RWPE2 (cell line): ENCODE results near the gene DENND6B.

Experiments
- ATAC-seq: fragments of 200-7000 bp; cut with Tn5 transposase; 3 replicates; pipeline ENCODE4 v1.9.1; 2021; ENCODE audit warnings: low read depth
- DNase-seq: peaks from one replicate; pipeline ENCODE4 v3.0.0-alpha.2; 2020; ENCODE audit warnings: low spot score
- H3K27ac ChIP-seq: fragments of 450-650 bp; 2 replicates; pipeline ENCODE4 v1.5.1; 2017; ENCODE audit warnings: mild to moderate bottlenecking; ENCODE audit not compliant: poor library complexity, severe bottlenecking
- H3K27me3 ChIP-seq: fragments of 250-450 bp; sonication (Bioruptor Pico); 2 replicates; pipeline ENCODE4 v1.5.1; 2021; ENCODE audit warnings: mild to moderate bottlenecking, moderate library complexity; ENCODE audit not compliant: insufficient read depth, poor library complexity, severe bottlenecking
- H3K36me3 ChIP-seq: fragments of 250-450 bp; sonication (Bioruptor Pico); 2 replicates; pipeline ENCODE4 v1.5.1; 2020; ENCODE audit warnings: low read depth, mild to moderate bottlenecking, moderate library complexity
- H3K4me1 ChIP-seq: fragments of 250-450 bp; sonication (Bioruptor Pico); 2 replicates; pipeline ENCODE4 v1.5.1; 2021; ENCODE audit warnings: mild to moderate bottlenecking, moderate library complexity; ENCODE audit not compliant: insufficient read depth, poor library complexity, severe bottlenecking
- H3K4me3 ChIP-seq: fragments of 250-450 bp; sonication (Bioruptor Pico); 2 replicates; pipeline ENCODE4 v1.5.1; 2021; ENCODE audit warnings: mild to moderate bottlenecking, moderate library complexity; ENCODE audit not compliant: severe bottlenecking
- H3K9me3 ChIP-seq: fragments of 250-450 bp; sonication (Bioruptor Pico); 2 replicates; pipeline ENCODE4 v1.5.1; 2021; ENCODE audit warnings: mild to moderate bottlenecking, moderate library complexity; ENCODE audit not compliant: severe bottlenecking
- CTCF ChIP-seq: fragments of 450-650 bp; IDR thresholded peaks from one replicate; pipeline ENCODE4 v1.5.1; 2017; ENCODE audit warnings: mild to moderate bottlenecking, moderate library complexity; ENCODE audit not compliant: poor library complexity, severe bottlenecking

DENND6B gene

GRCh38 chr22:50305923-50306566 lies 20.8 kb downstream of the DENND6B start:
- Histone ChIP-seq H3K9me3 (no peaks in the 10 kb centered on the region), H3K27ac (peak overlapping the region; percentile 99), H3K36me3 (peaks cover 10% of the 10 kb centered on the region), H3K4me1 (peaks cover 44% of the 10 kb centered on the region), H3K27me3 (no peaks in the 10 kb centered on the region), H3K4me3 (peak overlapping the region; percentile 94)
- DNase-seq (peak; percentile 99), ATAC-seq (peak; percentile 63)
- no peak for TF ChIP-seq CTCF

- Histone ChIP-seq H3K9me3 (no peaks in the 10 kb centered on the region), H3K36me3 (peaks cover 15% of the 10 kb centered on the region), H3K4me1 (peaks cover 50% of the 10 kb centered on the region), H3K27me3 (no peaks in the 10 kb centered on the region), H3K4me3 (peak overlapping the region; percentile 94), H3K27ac (peak overlapping the region; percentile 99)
- TF ChIP-seq CTCF, result no peak
- peak; percentile 22 for ATAC-seq
- DNase-seq, result no peak
Measured at GRCh38 chr22:50305393-50305922, 21.4 kb downstream of the DENND6B start.

- Histone ChIP-seq H3K4me1 (peaks cover 50% of the 10 kb centered on the region), H3K27ac (peak overlapping the region; percentile 99)
- DNase-seq, result no peak
Measured at GRCh38 chr22:50304528-50305392, 22.1 kb downstream of the DENND6B start.

GRCh38 chr22:50303848-50304527 lies 22.8 kb downstream of the DENND6B start:
- no peak overlapping the region for H3K4me3 ChIP-seq
- no peaks in the 10 kb centered on the region for H3K27me3 ChIP-seq
- TF ChIP-seq CTCF, result no peak
- DNase-seq (no peak), ATAC-seq (peak; percentile 28)
- peak overlapping the region; percentile 99 for H3K27ac ChIP-seq
- H3K36me3 ChIP-seq, result peaks cover 15% of the 10 kb centered on the region
- peaks cover 50% of the 10 kb centered on the region for H3K4me1 ChIP-seq
- no peaks in the 10 kb centered on the region for H3K9me3 ChIP-seq

More at GRCh38 chr22:50304528-50305392, 22.1 kb downstream of the DENND6B start:
- Histone ChIP-seq H3K36me3 (peaks cover 15% of the 10 kb centered on the region), H3K9me3 (no peaks in the 10 kb centered on the region), H3K4me3 (peak overlapping the region; percentile 94), H3K27me3 (no peaks in the 10 kb centered on the region)
- peak; percentile 21 for ATAC-seq
- TF ChIP-seq CTCF, result no peak
